Heart right ventricle (tissue), 16 donors: ENCODE results near the gene THEM5. TPM values are rescaled to one million over a fixed set of nuclear protein-coding genes. Genes with fewer than 3 reads are reported as not detected.

ENCODE experiments used
- ATAC-seq, 8 donors: fragments of 200-7000 bp; cut with Tn5 transposase; one replicate each; pipeline ENCODE4 v1.9.1; 2020; ENCODE audit warnings: mild to moderate bottlenecking in 8 of 8, moderate library complexity in 8 of 8, moderate number of reproducible peaks in 1 of 8
- DNase-seq, 2 donors: peaks; one replicate each; pipeline ENCODE4 v3.0.0-alpha.2; 2020
- H3K27ac ChIP-seq, 10 donors: fragments of 200-600 bp; sonication (generic) in 2 of 10; one replicate each; pipeline versions ENCODE4 v1.5.0 to v1.8.0; 2020 to 2022; ENCODE audit warnings: mild to moderate bottlenecking in 3 of 10
- H3K27me3 ChIP-seq, 7 donors: fragments of 200-600 bp; one replicate each; pipeline ENCODE4 v1.8.0; 2021 to 2022; ENCODE audit warnings: mild to moderate bottlenecking in 2 of 7
- H3K36me3 ChIP-seq, 9 donors: fragments of 200-600 bp; sonication (generic) in 1 of 9; one replicate each; pipeline versions ENCODE4 v1.5.0 to v1.8.0; 2020 to 2022; ENCODE audit warnings: mild to moderate bottlenecking in 2 of 9
- H3K4me1 ChIP-seq, 9 donors: fragments of 200-600 bp; sonication (generic) in 1 of 9; one replicate each; pipeline versions ENCODE4 v1.5.0 to v1.8.0; 2020 to 2022; ENCODE audit warnings: mild to moderate bottlenecking in 4 of 9
- H3K4me3 ChIP-seq, 10 donors: fragments of 200-600 bp; sonication (generic) in 2 of 10; one replicate each; pipeline versions ENCODE4 v1.5.0 to v1.8.0; 2020 to 2022; ENCODE audit warnings: mild to moderate bottlenecking in 7 of 10, moderate library complexity in 2 of 10
- H3K9me3 ChIP-seq, 11 donors: fragments of 200-600 bp in 10 of 11; sonication (generic) in 2 of 11; one replicate each; pipeline versions ENCODE4 v1.5.0 to v1.8.0; 2013 to 2022; ENCODE audit warnings: mild to moderate bottlenecking in 2 of 11, control low read depth in 1 of 11, moderate library complexity in 1 of 11
- WGBS, 2 donors: extraction: QIAGEN DNeasy Blood & Tissue Kit; methylation state at CpG; one replicate each; pipeline ENCODE4 v1.1.7; 2013; ENCODE audit warnings: inconsistent platforms in 1 of 2; 5-methylcytosine and 5-hydroxymethylcytosine counted together
- intact Hi-C, 10 donors: fragments of 100-400 bp; cut with DNase I; formaldehyde crosslinking; loops; one replicate each; pipeline versions ENCODE4 v1.11.1 to v1.14.2; 2022
- polyA plus RNA-seq, 2 donors: library from polyadenylated mRNA; stranded (reverse); fragments of 200-250 nt; gene quantifications; one replicate each; pipeline ENCODE4 v1.2.3, GENCODE V29; 2013
- total RNA-seq, 10 donors: library from RNA; stranded (reverse); fragmentation: NEBNext Ultra II Directional in 3 of 10; extraction: Animal tissue kit (Norgen Biotek cat#: 25700) in 3 of 10; gene quantifications; one replicate each; pipeline versions ENCODE4 v1.2.1 to v1.2.4, GENCODE V29; 2021 to 2023
- TF ChIP-seq, protein P1 (sequence below), 9 donors: fragments of 200-600 bp; sonication (generic) in 2 of 9; IDR thresholded peaks; one replicate each; pipeline versions ENCODE4 v1.5.0 to v1.8.0; 2021 to 2022; ENCODE audit warnings: antibody characterized with exemption in 9 of 9, mild to moderate bottlenecking in 5 of 9, moderate library complexity in 1 of 9
- donor health status: Arrhythmogenic right ventricular cardiomyopathy.
- donor health status: ischemic (EF 13 %, LVEDD 7.1; RV severe dilation, severe dysfunction).
- donor health status: healthy with polysubstance abuse.
- donor health status: DM: no; HTN: yes; CAD: no.
- donor health status: DM: no; HTN: no; CAD: no.
- donor health status: ischemic (EF 25% LVEDD 6.9; RV normal size, moderate dysfunction).
- donor health status: ischemic (EF 25% LVEDD 5.7; RV mildly dilated, moderate dysfunction).
- donor health status: healthy.
- donor health status: DM: yes; HTN: yes; CAD: no.
- donor health status: Ischemic cardiomyopathy.
- donor health status: ischemic (EF 35%, LVEDD 5.7; RV mildly dilated, moderate dysfunction).
- donor health status: nonischemic (EF 11% LVEDD 7.7; RV severe dilation, severe dysfunction).
- donor health status: DM: yes; HTN: yes; CAD: no.
- donor health status: PGD.
- donor health status: ischemic (EF 29% LVEDD 5.4; RV normal size, mild dysfunction).
- donor health status: nonischemic (EF 23%, LVEDD 6.1; RV moderate dilation, normal function).

The THEM5 gene
- total and polyA plus RNA-seq, 12 donors = 0.25 TPM; not detected in 11

DNA sequence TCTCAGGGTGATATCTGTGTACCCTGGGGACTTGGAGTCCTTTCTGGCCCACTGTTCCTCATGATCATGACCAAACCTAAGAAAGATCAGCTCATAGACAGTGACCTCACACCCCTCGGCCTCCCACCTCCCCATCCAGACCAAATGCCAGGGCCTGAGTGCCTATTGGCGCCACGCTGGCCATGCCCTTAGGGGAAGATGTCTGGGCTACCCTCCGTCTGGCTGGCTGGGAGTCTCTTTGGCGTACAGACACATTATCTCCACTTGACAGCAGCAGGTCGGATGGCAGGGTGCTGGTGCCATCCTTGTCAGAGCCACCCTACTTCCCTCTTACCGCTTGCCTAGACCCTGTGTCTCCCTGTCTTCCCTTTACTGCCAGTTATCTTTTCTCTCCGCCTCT is 30.3 kb downstream of the THEM5 start:
- DNase-seq = no peak
- WGBS, 2 donors = 78 to 83% methylated on average over 8 of the region's 8 CpGs
- H3K4me1 ChIP-seq = peaks cover 0 to 18% (median 3%) of the 10 kb centered on the region in 9 donors

DNA sequence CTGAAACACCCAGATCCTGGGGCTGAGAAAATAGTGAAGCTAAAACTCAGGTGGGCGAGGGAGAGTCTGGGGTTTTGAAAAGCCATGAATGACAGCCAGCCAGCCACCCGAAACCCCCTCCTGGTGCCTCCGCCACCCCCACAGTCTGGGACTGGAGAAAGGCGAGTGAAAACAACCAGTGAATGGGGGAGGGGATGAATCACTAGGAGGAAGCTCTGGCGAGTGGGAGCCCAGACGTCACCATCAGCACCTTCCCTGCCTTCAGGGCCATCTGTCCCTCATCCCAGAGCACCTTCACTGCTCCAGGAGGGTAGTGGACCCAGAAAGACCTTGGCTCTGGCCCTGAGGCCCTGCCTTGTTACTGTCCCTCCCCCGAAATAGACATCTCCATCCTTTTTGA is 31.1 kb downstream of the THEM5 start:
- 58 to 64% methylated on average over 7 of the region's 7 CpGs for WGBS, 2 donors
- no peaks in the 10 kb centered on the region for H3K9me3 ChIP-seq
- no peak overlapping the region for H3K4me3 ChIP-seq
- DNase-seq (no peak), ATAC-seq (no peak)
- TF ChIP-seq, protein P1, sequence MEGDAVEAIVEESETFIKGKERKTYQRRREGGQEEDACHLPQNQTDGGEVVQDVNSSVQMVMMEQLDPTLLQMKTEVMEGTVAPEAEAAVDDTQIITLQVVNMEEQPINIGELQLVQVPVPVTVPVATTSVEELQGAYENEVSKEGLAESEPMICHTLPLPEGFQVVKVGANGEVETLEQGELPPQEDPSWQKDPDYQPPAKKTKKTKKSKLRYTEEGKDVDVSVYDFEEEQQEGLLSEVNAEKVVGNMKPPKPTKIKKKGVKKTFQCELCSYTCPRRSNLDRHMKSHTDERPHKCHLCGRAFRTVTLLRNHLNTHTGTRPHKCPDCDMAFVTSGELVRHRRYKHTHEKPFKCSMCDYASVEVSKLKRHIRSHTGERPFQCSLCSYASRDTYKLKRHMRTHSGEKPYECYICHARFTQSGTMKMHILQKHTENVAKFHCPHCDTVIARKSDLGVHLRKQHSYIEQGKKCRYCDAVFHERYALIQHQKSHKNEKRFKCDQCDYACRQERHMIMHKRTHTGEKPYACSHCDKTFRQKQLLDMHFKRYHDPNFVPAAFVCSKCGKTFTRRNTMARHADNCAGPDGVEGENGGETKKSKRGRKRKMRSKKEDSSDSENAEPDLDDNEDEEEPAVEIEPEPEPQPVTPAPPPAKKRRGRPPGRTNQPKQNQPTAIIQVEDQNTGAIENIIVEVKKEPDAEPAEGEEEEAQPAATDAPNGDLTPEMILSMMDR (IDR thresholded peaks at IDR 0.05) = no peak
- intact Hi-C loops = no loop called here
- H3K4me1 ChIP-seq = peaks cover 0 to 16% (median 3%) of the 10 kb centered on the region in 9 donors
- no peaks in the 10 kb centered on the region for H3K36me3 ChIP-seq
- no peaks in the 10 kb centered on the region for H3K27me3 ChIP-seq
- H3K27ac ChIP-seq = no peak overlapping the region

More for the DNA sequence above, 30.3 kb downstream of the THEM5 start:
- intact Hi-C loops = no loop called here
- Histone ChIP-seq H3K4me3 (no peak overlapping the region), H3K36me3 (no peaks in the 10 kb centered on the region), H3K27me3 (no peaks in the 10 kb centered on the region), H3K27ac (no peak overlapping the region), H3K9me3 (no peaks in the 10 kb centered on the region)
- no peak for ATAC-seq
- TF ChIP-seq, protein P1 (IDR thresholded peaks at IDR 0.05) = no peak

DNA sequence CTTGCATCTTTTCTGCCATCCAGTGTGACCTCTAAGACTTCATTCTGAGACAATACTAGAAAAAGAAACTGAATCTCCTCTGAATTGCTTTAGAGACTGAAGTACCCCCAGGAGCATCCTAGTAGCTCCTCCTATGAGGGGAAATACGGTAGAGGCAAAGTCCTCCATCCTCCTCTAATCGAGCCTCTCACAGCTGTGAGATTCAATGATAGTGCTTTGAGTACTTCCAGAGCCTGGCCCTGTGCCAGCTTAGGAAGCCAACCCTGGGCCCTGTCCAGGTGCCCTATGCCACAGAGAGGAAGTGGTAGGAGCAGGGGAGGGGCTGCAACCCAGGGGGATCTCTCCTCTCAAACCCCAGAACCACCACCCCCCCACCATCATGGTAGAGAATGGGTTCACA is 32.6 kb downstream of the THEM5 start:
- peaks cover 0 to 6% (median 0%) of the 10 kb centered on the region in 9 donors for H3K36me3 ChIP-seq
- ATAC-seq (peak in 2 of 8 donors; percentile 27 to 29), DNase-seq (peak in 1 of 2 donors; percentile 37)
- no peaks in the 10 kb centered on the region for H3K9me3 ChIP-seq
- H3K4me1 ChIP-seq = peaks cover 0 to 10% (median 3%) of the 10 kb centered on the region in 9 donors
- no peaks in the 10 kb centered on the region for H3K27me3 ChIP-seq
- 9 to 11% methylated on average over 2 of the region's 2 CpGs for WGBS, 2 donors
- H3K27ac ChIP-seq = no peak overlapping the region
- no peak overlapping the region for H3K4me3 ChIP-seq
- intact Hi-C loops = no loop called here
- TF ChIP-seq, protein P1 (IDR thresholded peaks at IDR 0.05) = no peak

DNA sequence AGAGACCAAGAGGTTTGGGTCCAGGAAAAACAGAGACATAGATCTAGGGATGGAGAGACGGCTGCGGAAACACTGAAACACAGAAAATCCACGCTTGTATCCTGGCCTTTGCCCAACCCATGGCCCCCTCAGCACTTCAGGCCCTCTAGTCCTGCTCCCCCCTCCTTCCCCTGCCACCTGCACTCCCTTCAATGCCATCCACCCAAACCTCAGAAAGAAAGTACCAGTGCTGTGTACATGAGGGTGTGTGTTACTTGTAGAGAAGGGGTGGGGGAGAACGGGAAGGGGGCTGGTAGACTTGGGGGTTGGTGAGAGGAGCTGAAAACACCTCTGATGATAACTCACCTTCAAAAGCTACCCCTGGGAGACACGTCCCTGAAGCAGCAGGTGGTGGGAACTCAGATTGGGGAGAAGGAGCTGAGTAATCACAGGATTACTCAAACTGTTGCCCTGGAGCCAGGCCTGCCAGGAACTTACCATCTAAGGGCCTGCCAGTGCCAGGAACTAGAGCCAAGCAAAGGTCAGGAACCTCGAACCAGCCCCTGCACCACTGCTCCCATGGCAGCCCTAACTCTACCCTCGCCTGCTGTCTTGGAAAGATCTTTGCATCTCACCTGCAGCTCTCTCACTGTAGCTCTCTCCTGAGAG is 33.4 kb downstream of the THEM5 start:
- no peaks in the 10 kb centered on the region for H3K9me3 ChIP-seq
- DNase-seq = no peak
- H3K36me3 ChIP-seq = peaks cover 0 to 8% (median 0%) of the 10 kb centered on the region in 9 donors
- no peak overlapping the region for H3K27ac ChIP-seq
- peak in 1 of 8 donors; percentile 62 for ATAC-seq
- intact Hi-C loops = no loop called here
- H3K4me1 ChIP-seq = peaks cover 0 to 9% (median 0%) of the 10 kb centered on the region in 9 donors
- WGBS, 2 donors = 71 to 75% methylated on average over 7 of the region's 7 CpGs
- TF ChIP-seq, protein P1 (IDR thresholded peaks at IDR 0.05) = no peak
- H3K4me3 ChIP-seq = no peak overlapping the region
- H3K27me3 ChIP-seq = no peaks in the 10 kb centered on the region
